HCT116 (cell line): ENCODE data around the gene KLK13. TPM values are rescaled to one million over a fixed set of nuclear protein-coding genes. Genes with fewer than 3 reads are reported as not detected.

ENCODE experiments used
- ATAC-seq: fragments of 200-7000 bp; cut with Tn5 transposase; 2 replicates; pipeline ENCODE4 v1.9.1; 2020; ENCODE audit warnings: mild to moderate bottlenecking, moderate library complexity
- BruUV-seq: library from RNA; stranded (reverse); fragments of 400-500 nt; replicated peaks from 2 replicates; lab custom pipeline; 2021; lab: Mats Ljungman, UMichigan
- CTCF ChIA-PET: fragments of 300-600 bp; sonication (Branson Sonifier 250); formaldehyde crosslinking; loops from one replicate; lab custom pipeline; 2021; ENCODE audit warnings: antibody characterized with exemption; lab: Charles Lee
- POLR2A ChIA-PET: fragments of 300-600, 350-600 bp; sonication (Branson Sonifier 250); formaldehyde crosslinking; loops from one replicate; lab custom pipeline; 2021; ENCODE audit warnings: antibody characterized with exemption; lab: Charles Lee
- RAD21 ChIA-PET, 2 experiments: fragments of 300-600 bp; sonication (Branson Sonifier 250); formaldehyde crosslinking; loops; one replicate each; lab custom pipeline; 2023; ENCODE audit warnings: low total read pairs in 2 of 2; ENCODE audit not compliant: uncharacterized antibody in 2 of 2, unreplicated experiment in 2 of 2, low non-redundant PET in 1 of 2; lab: Charles Lee
- DNase-seq: peaks from one replicate; pipeline ENCODE4 v3.0.0-alpha.2; 2010; ENCODE audit warnings: low read depth, low spot score
- H2AFZ ChIP-seq: fragments of 200-600 bp; shearing (Covaris generic), sonication (generic); 2 replicates; pipeline ENCODE4 v1.6.1; 2017; ENCODE audit warnings: low read depth, mixed run types, mixed read lengths, antibody characterized with exemption, low read length; ENCODE audit not compliant: poor library complexity, severe bottlenecking
- H3K27ac ChIP-seq: 2 replicates; pipeline ENCODE4 v1.5.1; 2012; ENCODE audit warnings: low read depth, low read length
- H3K27me3 ChIP-seq: fragments of 200-600 bp; sonication (generic); 2 replicates; pipeline ENCODE4 v1.6.1; 2016; ENCODE audit warnings: mixed run types, low read length, mixed read lengths; ENCODE audit not compliant: insufficient read depth
- H3K36me3 ChIP-seq, 2 experiments: fragments of 200-500 bp in 1 of 2; fragments of 200-600 bp in 1 of 2; sonication (Bioruptor generic) in 1 of 2; sonication (generic) in 1 of 2; 2 replicates each; pipeline versions ENCODE4 v1.5.1 to v1.6.1; 2014 to 2016; ENCODE audit warnings: low read length in 2 of 2, inconsistent platforms in 1 of 2, mixed read lengths in 1 of 2, mixed run types in 1 of 2; ENCODE audit not compliant: insufficient read depth in 2 of 2, control insufficient read depth in 1 of 2
- H3K4me1 ChIP-seq, 2 experiments: fragments of 200-600 bp in 1 of 2; sonication (generic) in 1 of 2; 2 replicates each; pipeline versions ENCODE4 v1.5.1 to v1.6.1; 2012 to 2017; ENCODE audit warnings: low read length in 2 of 2, inconsistent platforms in 1 of 2, mild to moderate bottlenecking in 1 of 2, mixed read lengths in 1 of 2, mixed run types in 1 of 2, moderate library complexity in 1 of 2; ENCODE audit not compliant: insufficient read depth in 2 of 2, control insufficient read depth in 1 of 2
- H3K4me2 ChIP-seq: fragments of 200-600 bp; sonication (generic); 2 replicates; pipeline ENCODE4 v1.6.1; 2017; ENCODE audit warnings: mixed run types, low read length, mixed read lengths
- H3K4me3 ChIP-seq, 2 experiments: fragments of 200-600 bp in 1 of 2; sonication (generic) in 1 of 2; replicated peaks in 1 of 2; 2 replicates each; pipeline ENCODE4 v1.5.1; 2011 to 2016; ENCODE audit warnings: low read length in 2 of 2, control low read depth in 1 of 2, low read depth in 1 of 2, mild to moderate bottlenecking in 1 of 2, mixed read lengths in 1 of 2, mixed run types in 1 of 2
- H3K79me2 ChIP-seq: fragments of 200-600 bp; sonication (generic); 2 replicates; pipeline ENCODE4 v1.6.1; 2017; ENCODE audit warnings: mild to moderate bottlenecking, mixed run types, low read length, moderate library complexity, mixed read lengths; ENCODE audit not compliant: insufficient read depth
- H3K9ac ChIP-seq: fragments of 200-600 bp; sonication (generic); 2 replicates; pipeline ENCODE4 v1.6.1; 2016; ENCODE audit warnings: low read length, mixed read lengths
- H3K9me2 ChIP-seq: fragments of 200-600 bp; sonication (generic), shearing (Covaris generic); 2 replicates; pipeline ENCODE4 v1.6.1; 2017; ENCODE audit warnings: mixed run types, mild to moderate bottlenecking, moderate library complexity; ENCODE audit not compliant: insufficient read depth
- H3K9me3 ChIP-seq, 2 experiments: fragments of 200-500 bp in 1 of 2; fragments of 200-600 bp in 1 of 2; sonication (Bioruptor generic) in 1 of 2; sonication (generic) in 1 of 2; 2 replicates each; pipeline ENCODE4 v1.6.1; 2014 to 2017; ENCODE audit warnings: low read length in 2 of 2, mixed read lengths in 2 of 2, inconsistent platforms in 1 of 2, low read depth in 1 of 2, mild to moderate bottlenecking in 1 of 2, mixed run types in 1 of 2, moderate library complexity in 1 of 2; ENCODE audit not compliant: control insufficient read depth in 1 of 2, insufficient read depth in 1 of 2
- H4K20me1 ChIP-seq: fragments of 200-600 bp; sonication (generic), shearing (Covaris generic); 2 replicates; pipeline ENCODE4 v1.6.1; 2017; ENCODE audit warnings: mixed run types, mild to moderate bottlenecking, moderate library complexity; ENCODE audit not compliant: insufficient read depth
- JUND ChIP-seq: IDR thresholded peaks from 2 replicates; pipeline ENCODE4 v1.6.1; 2012
- RAD21 ChIP-seq: IDR thresholded peaks from 2 replicates; pipeline ENCODE4 v1.6.1; 2012; ENCODE audit warnings: low read depth, mild to moderate bottlenecking
- ZNF274 ChIP-seq: fragments of 200-500 bp; sonication (Bioruptor generic); IDR thresholded peaks from 2 replicates; pipeline ENCODE4 v1.6.1; 2014; ENCODE audit warnings: mild to moderate bottlenecking, low read depth, low read length, inconsistent platforms
- intact Hi-C: fragments of 100-400 bp; cut with micrococcal nuclease; formaldehyde crosslinking; loops from 2 replicates; pipeline ENCODE4 v1.10.0; 2022
- total RNA-seq: library from RNA; stranded (reverse); gene quantifications from one replicate; pipeline ENCODE4 v1.2.1, GENCODE V29; 2021; ENCODE audit not compliant: unreplicated experiment
- TF ChIP-seq, protein P1 (sequence below): IDR thresholded peaks from 2 replicates; pipeline ENCODE4 v1.6.1; 2012

Gene KLK13
- total RNA-seq, 1 experiment from 2014 or later: 3.2 TPM

GRCh38 chr19:51009061-51009891, 55.6 kb downstream of the KLK13 start:
- Histone ChIP-seq H4K20me1 (no peaks in the 10 kb centered on the region), H2AFZ (no peak overlapping the region), H3K9me3 (no peaks in the 10 kb centered on the region), H3K9ac (no peak overlapping the region), H3K4me1 (peaks cover 2 to 27% of the 10 kb centered on the region in 2 experiments; a peak in 1 of 4 replicates), H3K36me3 (no peaks in the 10 kb centered on the region), H3K27ac (no peak overlapping the region), H3K27me3 (no peaks in the 10 kb centered on the region), H3K79me2 (no peaks in the 10 kb centered on the region), H3K4me3 (no peak overlapping the region), H3K9me2 (no peaks in the 10 kb centered on the region), H3K4me2 (no peak overlapping the region)
- ChIA-PET RAD21 (no interaction called here), POLR2A (no interaction called here), CTCF (no interaction called here)
- ATAC-seq (no peak), DNase-seq (no peak)
- no peak for TF ChIP-seq ZNF274
- TF ChIP-seq JUND: no peak
- no TSS peak for BruUV-seq
- intact Hi-C loops: no loop called here

- CTCF ChIA-PET: interaction anchor here (1.2 kb wide), 1 partner anchor 9 kb away, joined by 4 read pairs; no protein-coding TSS in a partner anchor
- DNase-seq: no peak
- Histone ChIP-seq H3K9ac (no peak overlapping the region), H3K27ac (no peak overlapping the region), H3K9me2 (no peaks in the 10 kb centered on the region), H3K4me3 (no peak overlapping the region), H3K4me1 (peaks cover 8 to 21% of the 10 kb centered on the region in 2 experiments; a peak in 3 of 4 replicates), H3K79me2 (no peaks in the 10 kb centered on the region), H3K4me2 (no peak overlapping the region), H4K20me1 (no peaks in the 10 kb centered on the region), H2AFZ (no peak overlapping the region), H3K27me3 (no peaks in the 10 kb centered on the region), H3K9me3 (no peaks in the 10 kb centered on the region), H3K36me3 (no peaks in the 10 kb centered on the region)
- intact Hi-C loops: no loop called here
- RAD21 ChIA-PET: no interaction called here
- POLR2A ChIA-PET: no interaction called here
- no peak for TF ChIP-seq RAD21
- TF ChIP-seq, protein P1, sequence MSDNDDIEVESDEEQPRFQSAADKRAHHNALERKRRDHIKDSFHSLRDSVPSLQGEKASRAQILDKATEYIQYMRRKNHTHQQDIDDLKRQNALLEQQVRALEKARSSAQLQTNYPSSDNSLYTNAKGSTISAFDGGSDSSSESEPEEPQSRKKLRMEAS: no peak
- no TSS peak for BruUV-seq
- ATAC-seq: no peak
Observed at GRCh38 chr19:51007488-51007887, 57.4 kb downstream of the KLK13 start.
